Calu3 (cell line): ENCODE results near the gene KIF18B. TPM values are rescaled to one million over a fixed set of nuclear protein-coding genes. Genes with fewer than 3 reads are reported as not detected.

Experiments used
- BruUV-seq: library from RNA; stranded (reverse); fragments of 400-500 nt; replicated peaks from 2 replicates; lab custom pipeline; 2021; lab: Mats Ljungman, UMichigan
- CTCF ChIA-PET: fragments of 300-600 bp; sonication (Branson Sonifier 250); formaldehyde crosslinking; loops from one replicate; lab custom pipeline; 2022; ENCODE audit warnings: antibody characterized with exemption; lab: Charles Lee
- DNase-seq: peaks from one replicate; pipeline ENCODE4 v3.0.0; 2022
- H3K27ac Mint-ChIP-seq: one replicate; pipeline ENCODE4 v1.8.0; 2022; ENCODE audit warnings: mixed read lengths; ENCODE audit not compliant: unreplicated experiment
- H3K27me3 Mint-ChIP-seq: one replicate; pipeline ENCODE4 v1.8.0; 2022; ENCODE audit warnings: mixed read lengths; ENCODE audit not compliant: unreplicated experiment
- H3K36me3 Mint-ChIP-seq: one replicate; pipeline ENCODE4 v1.8.0; 2022; ENCODE audit warnings: mild to moderate bottlenecking, moderate library complexity, mixed read lengths; ENCODE audit not compliant: insufficient read depth, unreplicated experiment
- H3K4me1 Mint-ChIP-seq: one replicate; pipeline ENCODE4 v1.8.0; 2022; ENCODE audit warnings: mild to moderate bottlenecking, low read depth, mixed read lengths; ENCODE audit not compliant: unreplicated experiment
- H3K4me3 Mint-ChIP-seq: one replicate; pipeline ENCODE4 v1.8.0; 2022; ENCODE audit warnings: mild to moderate bottlenecking, low read depth, moderate library complexity, mixed read lengths; ENCODE audit not compliant: unreplicated experiment
- H3K9me3 Mint-ChIP-seq: one replicate; pipeline ENCODE4 v1.8.0; 2022; ENCODE audit warnings: low read depth, mixed read lengths; ENCODE audit not compliant: unreplicated experiment
- intact Hi-C: fragments of 100-400 bp; cut with micrococcal nuclease; formaldehyde crosslinking; loops from one replicate; pipeline ENCODE4 v1.10.0; 2022; ENCODE audit not compliant: unreplicated experiment
- total RNA-seq: library from RNA; stranded (reverse); gene quantifications from 2 replicates; pipeline ENCODE4 v1.2.3, GENCODE V29; 2022
- TF ChIP-seq, protein P1 (sequence below): fragments of 200-600 bp; IDR thresholded peaks from one replicate; pipeline ENCODE4 v1.8.0; 2022; ENCODE audit warnings: antibody characterized with exemption; ENCODE audit not compliant: unreplicated experiment

KIF18B gene
- total RNA-seq, 1 experiment from 2014 or later: 84.6 TPM

- no peak for DNase-seq
- peaks cover 16% of the 10 kb centered on the region for H3K36me3 Mint-ChIP-seq
- no peaks in the 10 kb centered on the region for H3K4me1 Mint-ChIP-seq
- no peak overlapping the region for H3K4me3 Mint-ChIP-seq
- intact Hi-C loops: no loop called here
- no peak overlapping the region for H3K27ac Mint-ChIP-seq
- H3K27me3 Mint-ChIP-seq: no peaks in the 10 kb centered on the region
- TF ChIP-seq, protein P1, sequence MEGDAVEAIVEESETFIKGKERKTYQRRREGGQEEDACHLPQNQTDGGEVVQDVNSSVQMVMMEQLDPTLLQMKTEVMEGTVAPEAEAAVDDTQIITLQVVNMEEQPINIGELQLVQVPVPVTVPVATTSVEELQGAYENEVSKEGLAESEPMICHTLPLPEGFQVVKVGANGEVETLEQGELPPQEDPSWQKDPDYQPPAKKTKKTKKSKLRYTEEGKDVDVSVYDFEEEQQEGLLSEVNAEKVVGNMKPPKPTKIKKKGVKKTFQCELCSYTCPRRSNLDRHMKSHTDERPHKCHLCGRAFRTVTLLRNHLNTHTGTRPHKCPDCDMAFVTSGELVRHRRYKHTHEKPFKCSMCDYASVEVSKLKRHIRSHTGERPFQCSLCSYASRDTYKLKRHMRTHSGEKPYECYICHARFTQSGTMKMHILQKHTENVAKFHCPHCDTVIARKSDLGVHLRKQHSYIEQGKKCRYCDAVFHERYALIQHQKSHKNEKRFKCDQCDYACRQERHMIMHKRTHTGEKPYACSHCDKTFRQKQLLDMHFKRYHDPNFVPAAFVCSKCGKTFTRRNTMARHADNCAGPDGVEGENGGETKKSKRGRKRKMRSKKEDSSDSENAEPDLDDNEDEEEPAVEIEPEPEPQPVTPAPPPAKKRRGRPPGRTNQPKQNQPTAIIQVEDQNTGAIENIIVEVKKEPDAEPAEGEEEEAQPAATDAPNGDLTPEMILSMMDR: no peak
- no peaks in the 10 kb centered on the region for H3K9me3 Mint-ChIP-seq
- no TSS peak for BruUV-seq
- CTCF ChIA-PET: interaction anchor here (0.6 to 1.1 kb wide), 4 partner anchors 11 to 449 kb away, joined by 3 to 5 read pairs (median 4); no protein-coding TSS in a partner anchor
Measured at GRCh38 chr17:44930667-44931066, 16.9 kb downstream of the KIF18B start.

GRCh38 chr17:44928950-44929720, 18.4 kb downstream of the KIF18B start:
- Mint-ChIP-seq H3K4me3 (no peak overlapping the region), H3K27ac (no peak overlapping the region), H3K9me3 (no peaks in the 10 kb centered on the region), H3K4me1 (no peaks in the 10 kb centered on the region), H3K27me3 (no peaks in the 10 kb centered on the region), H3K36me3 (peaks cover 24% of the 10 kb centered on the region)
- no peak for DNase-seq
- CTCF ChIA-PET: no interaction called here
- intact Hi-C loops: no loop called here
- no TSS peak for BruUV-seq
- TF ChIP-seq, protein P1: no peak

DNA sequence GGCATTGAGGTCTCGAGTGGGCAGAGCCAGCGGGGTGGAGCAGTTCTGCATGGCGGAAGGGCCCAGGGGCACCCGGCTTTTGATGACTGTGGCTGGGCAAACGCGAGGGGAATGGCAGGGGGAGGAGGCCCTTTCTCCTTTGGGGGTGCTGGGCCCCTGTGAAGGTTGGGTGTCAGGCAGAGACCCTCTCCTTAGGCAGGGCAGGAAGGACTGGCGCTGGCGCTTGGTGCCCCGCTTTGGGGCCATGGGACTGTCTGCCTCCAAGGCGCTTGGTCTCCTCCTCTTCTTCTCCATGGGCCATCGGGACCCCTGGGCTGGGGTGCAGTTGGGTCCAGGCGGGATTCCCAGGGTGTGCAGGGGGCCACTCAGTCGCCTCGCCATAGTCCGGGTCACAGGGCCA, 19.4 kb downstream of the KIF18B start:
- Mint-ChIP-seq H3K36me3 (peaks cover 32% of the 10 kb centered on the region), H3K9me3 (no peaks in the 10 kb centered on the region), H3K4me3 (no peak overlapping the region), H3K27me3 (peaks cover under 1% of the 10 kb centered on the region), H3K4me1 (no peaks in the 10 kb centered on the region), H3K27ac (no peak overlapping the region)
- BruUV-seq: no TSS peak
- intact Hi-C loops: no loop called here
- TF ChIP-seq, protein P1: no peak
- CTCF ChIA-PET: no interaction called here
- DNase-seq: no peak

DNA sequence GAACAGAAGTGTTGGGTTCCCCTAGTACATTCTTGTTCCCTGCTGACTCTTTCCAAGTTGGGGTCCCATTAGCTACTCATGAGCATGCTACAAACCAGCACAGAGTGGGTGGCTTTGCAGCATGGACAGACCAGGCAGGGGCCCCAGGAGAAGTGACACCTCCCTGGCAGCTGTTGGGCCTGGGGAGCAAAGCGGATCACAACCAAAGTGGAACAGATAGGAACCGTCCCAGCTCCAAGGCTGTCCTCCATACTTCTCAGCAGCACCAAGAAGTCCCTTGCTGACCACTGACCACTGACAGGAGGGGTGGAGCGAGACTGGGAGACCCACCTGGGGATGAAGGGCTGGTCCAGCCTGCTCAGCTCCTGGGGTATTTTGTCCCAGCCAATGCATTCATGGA, 19.9 kb downstream of the KIF18B start:
- peaks cover 5% of the 10 kb centered on the region for H3K27me3 Mint-ChIP-seq
- H3K36me3 Mint-ChIP-seq: peaks cover 34% of the 10 kb centered on the region
- CTCF ChIA-PET: no interaction called here
- intact Hi-C loops: no loop called here
- BruUV-seq: no TSS peak
- no peak for DNase-seq
- TF ChIP-seq, protein P1: no peak
- no peaks in the 10 kb centered on the region for H3K9me3 Mint-ChIP-seq
- no peaks in the 10 kb centered on the region for H3K4me1 Mint-ChIP-seq
- no peak overlapping the region for H3K27ac Mint-ChIP-seq
- H3K4me3 Mint-ChIP-seq: no peak overlapping the region
